PC-9 (cell line): ENCODE measurements around the gene LILRB3. TPM values are rescaled to one million over a fixed set of nuclear protein-coding genes. Genes with fewer than 3 reads are reported as not detected.
A peak's percentile ranks its signal among the peaks of the same experiment; 100 is the strongest.

ENCODE experiments used
- BruUV-seq: library from RNA; stranded (reverse); fragments of 400-500 nt; replicated peaks from 2 replicates; lab custom pipeline; 2021; lab: Mats Ljungman, UMichigan
- CTCF ChIA-PET: fragments of 300-600 bp; sonication (Branson Sonifier 250); formaldehyde crosslinking; loops from one replicate; lab custom pipeline; 2022; ENCODE audit warnings: antibody characterized with exemption; lab: Charles Lee
- POLR2A ChIA-PET: fragments of 300-600 bp; sonication (Branson Sonifier 250); formaldehyde crosslinking; loops from one replicate; lab custom pipeline; 2022; ENCODE audit warnings: antibody characterized with exemption; ENCODE audit not compliant: unreplicated experiment; lab: Charles Lee
- DNase-seq, 2 experiments: peaks; one replicate each; pipeline versions ENCODE4 v3.0.0 to v3.0.0-alpha.2; 2015 to 2022; ENCODE audit warnings: mixed read lengths in 1 of 2
- H2AFZ ChIP-seq: fragments of 200-600 bp; sonication (generic); 2 replicates; pipeline ENCODE4 v1.8.1; 2017; ENCODE audit warnings: antibody characterized with exemption
- H3F3A ChIP-seq: fragments of 200-600 bp; sonication (generic); 2 replicates; pipeline ENCODE4 v1.8.1; 2017; ENCODE audit warnings: antibody characterized with exemption, mild to moderate bottlenecking, low read depth; ENCODE audit not compliant: insufficient read depth
- H3K27ac ChIP-seq: fragments of 200-600 bp; sonication (generic); 2 replicates; pipeline ENCODE4 v1.6.1; 2016; ENCODE audit warnings: mixed run types
- H3K27me3 ChIP-seq: fragments of 200-600 bp; sonication (generic); 2 replicates; pipeline ENCODE4 v1.6.1; 2016; ENCODE audit warnings: low read depth, mixed run types; ENCODE audit not compliant: insufficient read depth
- H3K36me3 ChIP-seq: fragments of 200-600 bp; sonication (generic); 2 replicates; pipeline ENCODE4 v1.6.1; 2016; ENCODE audit warnings: low read depth, mixed run types
- H3K4me1 ChIP-seq: fragments of 200-600 bp; sonication (generic); replicated peaks from 2 replicates; pipeline ENCODE4 v1.6.1; 2016; ENCODE audit warnings: mixed run types; ENCODE audit not compliant: insufficient read depth
- H3K4me2 ChIP-seq: fragments of 200-600 bp; sonication (generic); 2 replicates; pipeline ENCODE4 v1.6.1; 2017; ENCODE audit warnings: mixed run types
- H3K4me3 ChIP-seq: fragments of 200-600 bp; sonication (generic); 2 replicates; pipeline ENCODE4 v1.6.1; 2016; ENCODE audit warnings: mixed run types
- H3K79me2 ChIP-seq: fragments of 200-600 bp; sonication (generic); 2 replicates; pipeline ENCODE4 v1.6.1; 2017; ENCODE audit warnings: low read depth, mixed run types
- H3K9me2 ChIP-seq: fragments of 200-600 bp; sonication (generic); 2 replicates; pipeline ENCODE4 v1.8.1; 2017; ENCODE audit warnings: mild to moderate bottlenecking; ENCODE audit not compliant: insufficient read depth
- H3K9me3 ChIP-seq: fragments of 200-600 bp; sonication (generic); 2 replicates; pipeline ENCODE4 v1.8.1; 2016; ENCODE audit warnings: low read depth; ENCODE audit not compliant: insufficient read depth
- H4K20me1 ChIP-seq: fragments of 200-600 bp; sonication (generic); 2 replicates; pipeline ENCODE4 v1.8.1; 2017; ENCODE audit not compliant: insufficient read depth
- EZH2 ChIP-seq: fragments of 200-600 bp; sonication (generic); IDR thresholded peaks from 2 replicates; pipeline ENCODE4 v1.8.0; 2017; ENCODE audit warnings: antibody characterized with exemption, low read depth
- intact Hi-C: fragments of 100-400 bp; cut with micrococcal nuclease; formaldehyde crosslinking; loops from one replicate; pipeline ENCODE4 v1.10.0; 2022; ENCODE audit not compliant: unreplicated experiment
- total RNA-seq: library from RNA; stranded (reverse); gene quantifications from 2 replicates; pipeline ENCODE4 v1.2.3, GENCODE V29; 2021
- TF ChIP-seq, protein P1 (sequence below): fragments of 200-600 bp; sonication (generic); conservative IDR thresholded peaks from 2 replicates; pipeline ENCODE4 v1.6.1; 2017; ENCODE audit warnings: mixed run types, antibody characterized with exemption, mild to moderate bottlenecking, moderate library complexity

The LILRB3 gene
- total RNA-seq, 1 experiment from 2014 or later, result not detected

DNA sequence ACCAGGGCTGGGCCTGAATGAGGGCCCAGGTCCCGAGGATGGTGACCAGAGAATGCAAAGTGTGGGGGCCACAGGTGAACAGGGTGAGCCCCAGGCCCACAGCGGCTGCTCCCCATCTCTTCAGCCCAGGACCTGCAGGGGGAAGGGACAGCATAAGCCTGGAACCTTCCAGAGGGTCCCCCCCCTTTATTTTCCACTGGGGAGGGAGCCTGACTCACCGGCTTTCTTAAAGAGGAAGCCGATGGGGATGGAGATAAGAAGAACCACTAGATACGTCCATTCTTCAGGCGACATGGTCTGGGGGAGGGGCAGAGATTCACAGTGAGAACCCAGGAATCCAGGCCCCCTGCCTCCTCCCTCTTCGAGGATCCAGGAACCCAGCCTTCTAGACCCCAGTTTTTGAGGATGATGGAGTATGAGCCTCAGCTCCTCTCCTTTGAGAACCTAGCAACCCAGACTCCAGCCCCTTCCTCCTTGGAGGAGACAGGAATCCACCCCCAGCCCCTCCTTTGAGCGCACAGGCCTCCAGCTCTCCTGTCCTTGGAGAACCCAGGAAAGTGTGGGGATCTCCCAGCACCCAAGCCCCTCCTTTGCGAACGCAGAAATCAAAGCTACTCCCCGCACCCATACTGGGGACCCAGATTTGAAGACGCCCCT, 34.5 kb downstream of the LILRB3 start:
- no peaks in the 10 kb centered on the region for H3K9me2 ChIP-seq
- peaks cover 21% of the 10 kb centered on the region; the same call in 1 of the 2 replicates for H3F3A ChIP-seq
- peaks cover 17% of the 10 kb centered on the region for H3K36me3 ChIP-seq
- TF ChIP-seq EZH2, result no peak
- TF ChIP-seq, protein P1, sequence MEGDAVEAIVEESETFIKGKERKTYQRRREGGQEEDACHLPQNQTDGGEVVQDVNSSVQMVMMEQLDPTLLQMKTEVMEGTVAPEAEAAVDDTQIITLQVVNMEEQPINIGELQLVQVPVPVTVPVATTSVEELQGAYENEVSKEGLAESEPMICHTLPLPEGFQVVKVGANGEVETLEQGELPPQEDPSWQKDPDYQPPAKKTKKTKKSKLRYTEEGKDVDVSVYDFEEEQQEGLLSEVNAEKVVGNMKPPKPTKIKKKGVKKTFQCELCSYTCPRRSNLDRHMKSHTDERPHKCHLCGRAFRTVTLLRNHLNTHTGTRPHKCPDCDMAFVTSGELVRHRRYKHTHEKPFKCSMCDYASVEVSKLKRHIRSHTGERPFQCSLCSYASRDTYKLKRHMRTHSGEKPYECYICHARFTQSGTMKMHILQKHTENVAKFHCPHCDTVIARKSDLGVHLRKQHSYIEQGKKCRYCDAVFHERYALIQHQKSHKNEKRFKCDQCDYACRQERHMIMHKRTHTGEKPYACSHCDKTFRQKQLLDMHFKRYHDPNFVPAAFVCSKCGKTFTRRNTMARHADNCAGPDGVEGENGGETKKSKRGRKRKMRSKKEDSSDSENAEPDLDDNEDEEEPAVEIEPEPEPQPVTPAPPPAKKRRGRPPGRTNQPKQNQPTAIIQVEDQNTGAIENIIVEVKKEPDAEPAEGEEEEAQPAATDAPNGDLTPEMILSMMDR, result no peak
- peak overlapping the region; percentile 81; the same call in 1 of the 2 replicates for H2AFZ ChIP-seq
- POLR2A ChIA-PET, result interaction anchor here (0.6 to 1.8 kb wide), 5 partner anchors 13 to 241 kb away, joined by 3 to 50 read pairs (median 4); partner anchors contain the start of genes LILRB3, RPS9 and TMC4
- intact Hi-C loops, result loop anchor here (5.0 kb wide), 1 partner anchor 1289 kb away; the partner anchor contains the start of gene ZNF628
- H3K4me2 ChIP-seq, result peak overlapping the region; percentile 77
- BruUV-seq, result no TSS peak
- H3K79me2 ChIP-seq, result peaks cover 59% of the 10 kb centered on the region
- peak overlapping the region; percentile 66 for H3K27ac ChIP-seq
- peaks cover 12% of the 10 kb centered on the region for H4K20me1 ChIP-seq
- CTCF ChIA-PET, result interaction anchor here (1.8 kb wide), 1 partner anchor 51 kb away, joined by 7 read pairs; the partner anchor contains the start of gene CNOT3
- peak; percentile 67 to 69 for DNase-seq
- peak overlapping the region; percentile 77 for H3K4me3 ChIP-seq
- peaks cover 24% of the 10 kb centered on the region for H3K4me1 ChIP-seq
- H3K27me3 ChIP-seq, result no peaks in the 10 kb centered on the region
- H3K9me3 ChIP-seq, result no peaks in the 10 kb centered on the region

GRCh38 chr19:54186934-54187381, 35.8 kb downstream of the LILRB3 start:
- TF ChIP-seq EZH2, result no peak
- TF ChIP-seq, protein P1, result no peak
- H3K9me3 ChIP-seq, result no peaks in the 10 kb centered on the region
- H3K4me1 ChIP-seq, result peaks cover 11% of the 10 kb centered on the region
- CTCF ChIA-PET, result no interaction called here
- intact Hi-C loops, result loop anchor here (5.0 kb wide), 1 partner anchor 1290 kb away; the partner anchor contains the start of gene ZNF628
- H3K9me2 ChIP-seq, result no peaks in the 10 kb centered on the region
- peaks cover 12% of the 10 kb centered on the region for H4K20me1 ChIP-seq
- H3K36me3 ChIP-seq, result peaks cover 12% of the 10 kb centered on the region
- DNase-seq, result no peak
- no peak overlapping the region for H3K4me3 ChIP-seq
- H3K27ac ChIP-seq, result no peak overlapping the region
- H3F3A ChIP-seq, result peaks cover 25% of the 10 kb centered on the region; the same call in 1 of the 2 replicates
- peak overlapping the region; percentile 77; the same call in 1 of the 2 replicates for H3K4me2 ChIP-seq
- no TSS peak for BruUV-seq
- no peak overlapping the region for H2AFZ ChIP-seq
- peaks cover 45% of the 10 kb centered on the region for H3K79me2 ChIP-seq
- POLR2A ChIA-PET, result interaction anchor here (0.6 kb wide), 1 partner anchor 11 kb away, joined by 4 read pairs; no protein-coding TSS in a partner anchor
- H3K27me3 ChIP-seq, result no peaks in the 10 kb centered on the region

DNA sequence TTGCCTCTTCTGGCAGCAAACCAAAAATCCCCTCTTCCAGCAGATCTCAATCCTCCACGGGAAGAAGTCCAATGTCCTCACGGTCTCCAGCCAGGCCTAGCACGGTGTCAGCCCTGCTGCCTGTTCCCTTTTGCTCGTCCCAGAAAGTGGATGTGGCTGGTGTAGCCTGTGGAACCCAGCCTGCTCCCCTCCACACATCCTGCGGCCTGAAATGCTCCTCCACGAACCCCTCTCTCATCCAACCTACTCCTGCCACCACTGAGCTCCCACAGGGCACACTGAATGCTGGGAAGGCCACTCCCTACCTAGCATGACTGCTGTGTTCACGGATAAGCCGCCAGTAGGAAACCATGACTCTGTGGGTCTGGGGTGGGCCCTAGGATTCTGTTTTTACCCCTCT, 36.5 kb downstream of the LILRB3 start:
- Histone ChIP-seq H3K36me3 (peaks cover 12% of the 10 kb centered on the region), H3K79me2 (peaks cover 40% of the 10 kb centered on the region), H3K9me2 (no peaks in the 10 kb centered on the region), H4K20me1 (peaks cover 12% of the 10 kb centered on the region), H3K27ac (no peak overlapping the region), H3K4me2 (no peak overlapping the region), H3F3A (peaks cover 25% of the 10 kb centered on the region; the same call in 1 of the 2 replicates), H3K27me3 (no peaks in the 10 kb centered on the region), H3K4me1 (peaks cover 10% of the 10 kb centered on the region), H3K9me3 (no peaks in the 10 kb centered on the region), H2AFZ (no peak overlapping the region), H3K4me3 (no peak overlapping the region)
- TF ChIP-seq, protein P1, result no peak
- TF ChIP-seq EZH2, result no peak
- no peak for DNase-seq
- CTCF ChIA-PET, result interaction anchor here (0.6 kb wide), 1 partner anchor 379 kb away, joined by 4 read pairs; no protein-coding TSS in a partner anchor
- intact Hi-C loops, result loop anchor here (5.0 kb wide), 1 partner anchor 1291 kb away; the partner anchor contains the start of gene ZNF628
- BruUV-seq, result no TSS peak
- POLR2A ChIA-PET, result interaction anchor here (0.5 kb wide), 1 partner anchor 13 kb away, joined by 4 read pairs; no protein-coding TSS in a partner anchor
